Stimulated activated CD4-positive, alpha-beta T cell treated with anti-CD3 and anti-CD28 coated beads, TNF-alpha, amount 100 ng/mL, for 24 hours (primary cell): Measurements from ENCODE around the gene PRKG1.

Source experiments
- DNase-seq, 3 experiments: peaks; one replicate each; pipeline ENCODE4 v3.0.0-alpha.2; 2020; ENCODE audit warnings: low read depth in 3 of 3

Gene PRKG1

DNA sequence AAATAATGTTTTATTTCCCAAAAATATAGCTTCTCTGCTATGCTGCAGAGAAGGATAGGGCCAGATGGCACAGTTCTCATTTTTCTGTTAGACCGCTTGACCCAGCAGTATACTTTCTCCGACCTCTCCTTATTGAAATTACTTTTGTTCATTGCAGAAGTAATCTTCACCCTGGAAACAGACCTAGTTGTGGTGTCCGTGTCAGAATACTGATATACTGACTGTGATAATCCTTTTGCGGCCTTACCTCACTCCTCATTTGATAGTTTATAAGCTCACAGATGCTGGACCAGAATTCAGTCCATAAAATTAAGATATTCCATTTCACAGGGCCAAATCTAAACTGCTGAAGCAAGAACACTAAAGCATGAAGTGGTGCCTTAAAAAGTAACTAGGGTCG, 979.2 kb downstream of the PRKG1 start:
- no peak for DNase-seq

DNA sequence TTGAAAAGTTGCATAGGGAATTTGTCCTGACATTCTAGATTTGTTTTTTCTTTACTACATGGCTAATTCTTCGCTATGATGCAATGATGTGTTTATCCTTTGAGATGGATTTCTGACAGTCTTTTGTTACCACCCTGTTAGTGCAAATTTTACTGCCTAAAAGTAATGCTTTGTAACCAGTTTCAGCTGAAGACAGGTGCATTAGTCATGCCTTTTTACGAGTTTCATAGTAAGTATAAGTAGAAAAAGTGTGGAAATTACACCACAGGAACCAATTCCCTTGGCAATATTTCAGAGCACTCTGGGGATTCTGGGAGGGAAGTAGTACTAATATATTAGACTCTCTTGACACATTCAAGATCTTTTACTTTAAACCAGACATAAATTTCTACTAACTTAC, 982.0 kb downstream of the PRKG1 start:
- no peak for DNase-seq

DNA sequence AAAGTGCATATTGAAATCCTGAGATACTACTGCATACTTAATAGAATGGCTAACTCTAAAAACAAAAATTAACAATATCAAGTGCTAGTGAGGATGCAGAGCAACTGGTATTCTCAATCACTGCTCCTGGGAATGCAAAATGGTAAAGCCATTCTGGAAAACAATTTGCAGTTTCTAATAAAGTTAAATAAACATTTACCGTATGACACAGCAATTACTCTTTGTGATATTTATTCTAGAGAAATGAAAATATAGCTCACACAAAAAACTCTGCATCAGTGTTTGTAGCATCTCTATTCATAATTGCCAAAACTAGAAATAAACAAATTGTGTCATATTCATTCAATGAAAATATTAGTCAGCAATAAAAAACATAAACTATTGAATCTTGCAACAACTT, 984.8 kb downstream of the PRKG1 start:
- no peak for DNase-seq

DNA sequence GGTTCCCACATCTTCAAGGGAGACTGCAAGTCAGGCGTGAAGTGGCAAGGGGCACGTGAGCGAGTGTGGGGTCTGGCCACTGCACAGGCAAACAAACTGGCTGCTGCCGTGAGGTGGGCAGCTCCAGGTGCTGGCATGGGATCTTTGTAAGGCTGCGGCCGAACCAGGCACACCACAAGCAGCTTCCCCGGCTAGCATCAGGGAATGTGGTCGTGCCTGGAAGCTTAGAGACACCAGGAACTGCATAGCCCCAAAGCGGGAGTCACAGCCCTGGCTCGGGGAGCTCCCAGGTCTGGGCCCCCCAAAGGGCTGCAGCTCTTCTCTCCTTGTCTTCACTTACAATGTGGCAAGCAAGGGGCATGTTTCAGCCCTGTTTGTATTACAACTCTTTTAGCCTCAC, 988.9 kb downstream of the PRKG1 start:
- no peak for DNase-seq

DNA sequence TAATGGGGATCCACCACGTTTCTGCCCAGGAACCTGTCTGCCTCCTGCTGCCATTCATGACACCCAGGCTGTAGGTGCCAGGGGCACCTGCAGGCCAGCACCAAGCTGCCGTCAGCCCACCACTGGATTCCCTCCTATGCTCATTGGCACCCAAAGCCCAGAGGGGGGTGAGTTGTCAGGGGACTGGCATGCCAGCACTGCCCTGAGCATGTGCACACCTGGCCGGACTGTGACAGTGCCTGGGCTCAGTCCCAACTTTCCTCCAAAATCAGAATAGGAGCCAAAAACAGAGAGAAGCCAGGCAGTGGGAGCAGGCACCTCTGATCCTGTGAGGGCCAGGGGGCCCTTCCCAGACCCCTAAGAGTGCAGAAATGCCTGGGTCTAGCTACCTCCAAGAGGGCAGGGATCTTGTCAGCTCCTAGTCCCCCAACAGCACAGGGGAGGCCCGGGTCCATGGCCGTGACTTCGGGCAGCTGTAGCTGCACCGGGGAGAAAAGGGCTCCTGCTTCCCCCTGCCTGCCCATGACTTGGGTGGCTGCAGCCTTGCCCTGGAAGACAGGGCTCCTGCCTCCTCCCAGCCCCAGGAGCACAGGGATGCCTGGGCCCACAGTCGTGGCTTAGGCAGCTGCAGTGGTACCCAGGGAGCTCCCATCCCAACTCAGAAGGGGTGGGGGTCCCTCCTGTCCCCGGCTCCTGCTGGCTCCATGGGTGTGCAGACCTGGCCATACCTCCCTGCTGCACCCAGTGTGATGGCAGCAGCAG, 990.0 kb downstream of the PRKG1 start:
- DNase-seq: no peak

DNA sequence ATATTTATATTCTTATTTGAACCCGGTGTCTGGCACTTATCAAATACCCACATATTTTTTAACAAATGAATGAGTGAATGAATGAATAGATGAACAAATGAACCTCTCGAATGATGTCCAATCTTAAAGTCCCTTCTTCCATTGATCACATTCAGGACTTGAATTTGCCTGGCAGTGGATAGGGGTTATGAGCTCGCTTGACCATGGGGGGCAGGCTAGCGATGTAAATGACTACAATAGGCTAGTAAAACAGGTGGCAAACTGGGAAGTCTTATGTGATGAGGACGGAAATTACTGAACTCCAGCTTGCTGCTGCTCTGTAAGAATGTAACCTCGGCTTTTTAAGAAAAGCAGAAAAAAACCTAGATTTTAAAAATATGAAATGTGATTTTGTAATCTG, 992.1 kb downstream of the PRKG1 start:
- DNase-seq: no peak

DNA sequence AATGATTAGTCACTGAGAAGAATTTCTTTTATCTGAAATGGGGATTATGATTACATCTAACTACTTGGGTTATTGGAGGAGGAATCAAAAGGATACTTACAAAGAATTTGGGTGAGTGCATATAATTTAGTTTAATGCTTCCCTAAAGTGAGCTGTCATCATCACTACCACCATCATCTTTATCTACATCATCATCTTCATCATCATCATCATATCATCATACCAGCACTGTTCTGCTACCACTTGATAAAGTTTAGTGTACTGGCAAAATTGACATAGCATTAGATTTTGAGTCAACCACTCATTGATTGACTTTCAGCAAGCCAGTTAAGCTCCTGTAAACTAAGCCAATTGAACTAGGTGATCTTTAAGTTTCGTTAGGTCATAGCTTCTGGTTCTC, 994.2 kb downstream of the PRKG1 start:
- no peak for DNase-seq

GRCh38 chr10:52071814-52072213, 997.5 kb downstream of the PRKG1 start:
- DNase-seq: no peak

DNA sequence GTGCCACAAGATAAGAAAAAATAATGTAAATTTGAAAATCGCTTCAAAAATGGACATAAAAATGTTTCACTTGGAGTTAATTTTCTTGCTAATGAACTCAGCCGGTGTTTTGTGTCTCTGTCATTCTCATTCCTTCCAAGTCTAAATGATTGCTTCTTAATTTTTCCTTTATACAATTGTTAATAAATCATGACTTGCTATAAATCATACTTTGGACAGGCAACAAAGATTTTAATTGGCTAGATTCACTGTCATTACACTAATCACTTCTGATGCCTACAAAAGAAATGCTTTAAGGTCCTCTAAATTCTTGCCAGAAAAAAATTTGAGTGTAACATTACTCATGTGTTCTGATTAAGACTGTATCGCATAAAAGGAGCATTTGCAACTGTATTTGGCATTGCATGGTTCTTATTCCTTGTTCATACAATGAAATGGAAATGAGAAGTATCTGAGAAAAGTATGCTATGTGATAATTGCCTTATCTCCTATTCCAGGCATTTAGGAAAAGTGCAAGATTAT, 1000.3 kb downstream of the PRKG1 start:
- DNase-seq: no peak

DNA sequence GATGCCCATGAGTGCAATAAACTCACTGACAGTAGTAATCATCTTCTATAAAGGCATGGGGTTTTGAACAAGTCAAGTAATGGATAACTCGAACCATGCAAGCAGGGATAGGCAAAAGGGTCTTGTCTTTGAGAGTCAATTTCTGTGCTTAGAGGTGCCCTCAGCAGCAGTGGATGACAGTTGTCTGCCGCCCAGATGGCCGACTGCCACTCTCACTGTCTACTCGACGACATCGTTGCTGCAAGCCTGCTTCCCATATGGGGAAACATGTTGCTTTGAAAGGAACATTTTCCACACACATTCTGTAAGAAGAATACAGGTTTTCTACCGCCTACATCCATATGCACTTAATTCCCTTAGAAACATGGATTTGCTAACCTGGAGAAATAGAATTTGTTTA, 1003.5 kb downstream of the PRKG1 start:
- DNase-seq: no peak

DNA sequence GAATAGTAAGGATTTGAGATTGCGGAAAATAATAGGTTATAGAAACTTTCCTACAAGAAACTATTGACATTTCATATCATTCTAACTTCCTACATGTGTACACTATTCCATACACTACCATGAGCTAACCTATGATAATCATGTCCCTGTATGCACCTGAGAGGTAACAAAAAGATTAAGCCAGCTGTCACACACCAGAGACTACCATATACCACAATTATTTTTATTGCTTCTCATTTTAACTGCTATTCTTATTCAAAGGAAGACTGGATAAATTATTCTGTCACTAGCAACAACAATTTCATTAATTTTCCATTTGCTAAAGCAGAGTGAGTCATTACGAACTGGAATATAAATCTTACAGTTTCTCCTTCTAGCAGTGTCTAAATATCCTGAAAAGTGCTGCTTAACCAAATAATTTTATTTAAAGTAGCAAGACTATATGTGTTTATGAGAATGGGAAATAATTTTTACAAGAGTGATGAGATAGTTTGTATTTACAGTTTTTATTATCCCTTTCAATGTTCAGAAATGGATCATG, 1004.2 kb downstream of the PRKG1 start:
- DNase-seq: no peak

- DNase-seq: no peak
Measured at GRCh38 chr10:52082307-52082706, 1008.0 kb downstream of the PRKG1 start.

DNA sequence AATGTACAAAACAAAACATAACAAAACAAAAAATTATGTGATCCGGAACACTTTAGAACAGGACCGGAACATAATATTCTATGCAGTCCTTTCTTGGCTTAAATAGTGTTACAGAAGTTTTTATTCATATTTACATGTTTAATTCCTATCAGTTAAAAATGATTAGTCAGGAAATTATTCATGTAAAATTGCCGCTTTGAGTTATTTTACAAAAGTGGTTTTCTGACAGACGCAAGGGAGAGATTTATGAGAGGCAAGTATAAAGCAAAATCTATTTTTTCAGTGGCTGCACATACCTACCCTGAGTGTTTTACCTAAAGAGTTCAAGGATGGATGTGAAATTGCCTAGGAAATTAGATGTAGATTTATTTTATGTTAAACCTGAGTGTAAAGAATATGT, 1009.1 kb downstream of the PRKG1 start:
- DNase-seq: no peak

DNA sequence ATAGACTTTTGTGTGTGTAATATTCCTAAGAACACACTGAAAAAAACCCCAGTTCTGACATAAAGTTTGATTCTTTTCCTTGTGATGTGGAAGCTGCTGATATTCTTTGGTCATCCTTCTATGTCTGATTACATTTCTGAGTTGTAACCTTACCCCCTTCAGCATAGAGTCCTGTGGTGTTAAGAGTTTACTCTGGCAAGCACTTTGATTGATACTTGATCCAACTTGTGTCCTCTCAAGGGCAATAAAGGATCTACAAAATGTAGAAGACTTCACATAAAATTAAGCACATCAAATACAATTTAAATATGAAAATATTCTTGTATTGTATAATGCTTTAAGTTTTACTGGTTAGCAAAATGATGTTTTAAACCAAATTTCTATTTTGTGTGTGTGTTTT, 1018.1 kb downstream of the PRKG1 start:
- no peak for DNase-seq

DNA sequence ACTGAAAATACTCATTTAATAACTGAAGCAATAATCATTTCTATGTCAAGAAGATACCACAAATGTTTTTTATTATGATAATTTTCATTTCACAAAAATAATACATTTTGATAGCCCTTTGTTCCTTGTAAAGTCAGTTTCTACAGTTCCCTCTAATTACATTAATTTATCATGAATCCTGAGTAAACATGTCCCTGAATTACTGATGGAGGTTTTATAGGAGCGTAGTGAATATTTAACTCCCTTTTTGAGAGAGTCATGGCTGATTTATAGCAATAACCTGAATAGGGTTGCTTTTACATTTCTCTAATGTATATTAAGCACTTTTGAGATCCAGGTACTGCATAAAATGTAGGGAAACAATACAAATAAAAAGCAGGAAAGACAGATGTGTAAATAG, 1023.8 kb downstream of the PRKG1 start:
- no peak for DNase-seq

GRCh38 chr10:52099026-52099600, 1024.8 kb downstream of the PRKG1 start:
- no peak for DNase-seq

- DNase-seq: no peak
Measured at GRCh38 chr10:52100011-52100547, 1025.8 kb downstream of the PRKG1 start.

- DNase-seq: no peak
Measured at GRCh38 chr10:52105301-52105700, 1031.0 kb downstream of the PRKG1 start.

DNA sequence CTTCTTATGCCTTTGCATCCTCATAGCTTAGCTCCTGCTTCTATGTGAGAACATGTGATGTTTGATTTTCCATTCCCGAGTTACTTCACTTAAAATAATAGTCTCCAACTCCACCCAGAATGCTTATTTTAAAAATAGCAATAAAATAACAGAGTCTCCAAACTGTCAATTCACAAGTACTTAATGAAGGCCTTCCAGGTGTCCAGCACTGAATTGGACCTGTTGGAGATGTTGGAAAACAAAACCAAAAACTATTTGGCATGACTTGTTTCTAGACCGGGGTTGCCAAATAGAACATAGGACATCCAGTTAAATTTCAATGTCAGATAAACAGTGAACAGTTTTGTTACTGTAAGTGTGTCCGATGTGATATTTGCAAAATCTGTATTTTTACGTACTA, 1031.7 kb downstream of the PRKG1 start:
- no peak for DNase-seq

- no peak for DNase-seq
Measured at GRCh38 chr10:52106899-52107298, 1032.6 kb downstream of the PRKG1 start.

DNA sequence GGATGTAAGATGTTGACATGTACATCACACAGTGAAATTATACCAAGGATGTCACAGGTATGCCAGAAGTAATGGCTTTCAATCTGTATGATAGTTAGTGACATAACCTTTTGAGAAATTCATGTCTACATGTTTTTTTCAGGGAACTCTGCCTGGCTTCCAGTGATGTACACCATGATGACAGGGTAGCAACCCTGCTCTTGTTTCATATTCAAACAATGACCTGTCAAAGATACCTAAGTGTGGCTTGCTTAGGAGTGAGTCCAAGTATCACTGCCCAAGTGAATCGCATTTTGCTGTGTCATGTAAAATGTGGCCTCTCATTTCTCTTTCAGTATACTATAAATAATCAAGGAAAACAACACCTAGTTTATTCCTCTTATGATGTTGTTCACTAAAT, 1033.9 kb downstream of the PRKG1 start:
- DNase-seq: no peak

- no peak for DNase-seq
Measured at GRCh38 chr10:52110576-52110975, 1036.3 kb downstream of the PRKG1 start.
